ENCODE data around the gene RPL38.
"Not testable (repeated sequence)": the region's sequence is repeated elsewhere in the genome, so short reads cannot be mapped to it uniquely, and the experiment has no call there.

Gene RPL38

GRCh38 chr17:74183411-74183810, 20.1 kb upstream of the RPL38 start:
- no peak for DNase-seq (ENCODE audit: low read depth, low spot score)

- no peak for DNase-seq (ENCODE audit: low read depth, low spot score)
Observed at GRCh38 chr17:74185571-74186185, 17.8 kb upstream of the RPL38 start.

DNA sequence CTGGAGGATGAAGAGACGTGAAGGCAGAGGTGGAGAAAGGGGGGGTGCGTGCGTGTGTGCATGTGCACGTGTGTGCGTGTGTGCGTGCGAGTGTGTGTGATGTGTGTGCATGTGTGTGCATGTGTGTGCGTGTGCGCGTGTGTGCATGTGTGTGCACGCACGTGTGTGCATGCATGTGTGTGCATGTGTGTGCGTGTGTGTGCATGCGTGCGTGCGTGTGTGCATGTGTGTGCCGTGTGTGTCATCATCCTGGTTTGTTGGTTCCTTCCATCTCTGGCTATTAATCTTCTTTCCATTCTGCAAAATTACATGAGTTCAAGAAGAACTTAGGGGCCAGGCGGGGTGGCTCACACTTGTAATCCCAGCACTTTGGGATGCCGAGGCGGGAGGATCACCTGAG, 17.0 kb upstream of the RPL38 start:
- DNase-seq (ENCODE audit: low read depth, low spot score) = no peak

DNA sequence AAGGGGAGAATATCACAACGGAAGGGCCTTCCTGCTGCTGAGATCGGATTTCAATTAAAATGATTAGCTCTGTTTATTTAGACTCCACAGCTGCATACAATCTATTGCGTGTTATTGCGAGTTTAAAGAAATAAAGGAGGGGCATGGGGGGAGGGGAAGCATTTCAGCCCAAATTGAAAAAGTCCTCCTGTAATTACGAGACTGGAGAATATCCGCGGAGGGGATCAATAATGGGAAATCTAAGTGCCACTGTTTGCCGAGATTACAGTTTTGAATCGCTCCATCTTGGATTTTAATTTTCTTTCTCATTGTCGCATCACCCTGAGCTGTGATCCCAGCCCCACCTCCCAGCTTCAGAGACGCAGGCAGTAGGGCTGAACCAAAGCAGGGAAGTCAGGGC, 15.7 kb upstream of the RPL38 start:
- DNase-seq (ENCODE audit: low read depth, low spot score) = no peak

- not testable (repeated sequence) for DNase-seq (ENCODE audit: low read depth, low spot score)
Observed at GRCh38 chr17:74188687-74189086, 14.8 kb upstream of the RPL38 start.

- DNase-seq (ENCODE audit: low read depth, low spot score) = no peak
Observed at GRCh38 chr17:74190154-74190553, 13.3 kb upstream of the RPL38 start.

GRCh38 chr17:74190807-74191406, 12.6 kb upstream of the RPL38 start:
- DNase-seq (ENCODE audit: low read depth, low spot score) = no peak

DNA sequence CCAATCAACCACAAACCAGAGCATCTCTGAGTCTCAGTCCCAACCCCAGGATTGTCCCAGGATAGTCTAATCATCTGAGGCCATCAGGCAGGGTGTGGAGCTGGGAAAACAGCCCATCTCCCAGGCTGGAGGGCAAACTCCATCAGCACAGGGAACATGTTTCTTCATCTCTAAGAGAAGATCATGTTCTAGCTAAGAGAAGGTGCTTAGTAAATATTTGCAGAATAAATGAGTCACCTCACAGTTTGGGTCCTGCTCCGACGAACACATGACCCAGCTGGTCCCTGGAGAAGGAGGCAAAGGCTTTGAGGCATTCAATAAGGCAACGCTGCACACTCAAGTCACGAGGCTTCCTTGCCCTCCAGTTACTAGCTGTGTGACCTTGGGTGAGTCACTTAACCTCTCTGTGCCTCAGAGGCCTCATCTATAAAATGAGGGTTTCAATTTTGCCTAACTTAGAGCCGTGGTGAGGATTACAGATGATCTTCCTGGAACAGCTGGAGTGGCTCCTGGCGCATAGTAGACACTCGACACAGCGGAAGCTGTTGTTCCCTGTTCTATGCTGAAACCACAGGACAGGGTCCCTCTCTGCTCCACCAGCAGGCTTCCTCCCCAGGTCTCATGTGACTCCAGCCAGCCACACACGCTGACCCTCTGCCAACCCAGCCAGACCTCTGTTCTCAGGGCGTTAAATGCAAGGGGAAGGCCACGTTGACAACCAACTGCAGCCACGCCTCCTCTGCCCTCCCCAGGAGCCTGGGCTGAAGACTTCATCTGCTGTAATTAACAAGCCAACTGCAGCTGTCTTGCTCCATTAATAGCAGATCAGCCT, 10.3 kb upstream of the RPL38 start:
- DNase-seq (ENCODE audit: low read depth, low spot score) = no peak

GRCh38 chr17:74194682-74195081, 8.8 kb upstream of the RPL38 start:
- no peak for DNase-seq (ENCODE audit: low read depth, low spot score)

- DNase-seq (ENCODE audit: low read depth, low spot score) = no peak
Observed at GRCh38 chr17:74196541-74197317, 6.7 kb upstream of the RPL38 start.

DNA sequence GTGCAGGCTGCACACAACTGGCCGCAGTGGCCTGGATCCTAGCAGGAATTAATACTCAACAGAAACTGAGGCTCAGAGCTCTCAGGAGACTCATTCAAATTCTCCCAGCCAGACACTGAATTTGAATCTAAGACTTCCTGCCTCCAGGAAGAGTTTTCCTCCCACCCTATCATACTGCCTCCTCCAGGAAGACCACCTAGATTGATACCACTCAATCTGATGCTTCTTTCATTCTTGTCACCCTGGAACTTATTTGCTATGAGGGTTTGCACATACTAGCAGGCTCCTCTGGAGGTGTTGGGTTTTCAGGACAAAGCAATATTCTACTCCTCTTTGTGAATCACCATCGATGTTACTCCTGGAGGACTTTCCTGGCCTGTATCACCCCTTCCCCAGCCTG, 5.7 kb upstream of the RPL38 start:
- no peak for DNase-seq (ENCODE audit: low read depth, low spot score)

DNA sequence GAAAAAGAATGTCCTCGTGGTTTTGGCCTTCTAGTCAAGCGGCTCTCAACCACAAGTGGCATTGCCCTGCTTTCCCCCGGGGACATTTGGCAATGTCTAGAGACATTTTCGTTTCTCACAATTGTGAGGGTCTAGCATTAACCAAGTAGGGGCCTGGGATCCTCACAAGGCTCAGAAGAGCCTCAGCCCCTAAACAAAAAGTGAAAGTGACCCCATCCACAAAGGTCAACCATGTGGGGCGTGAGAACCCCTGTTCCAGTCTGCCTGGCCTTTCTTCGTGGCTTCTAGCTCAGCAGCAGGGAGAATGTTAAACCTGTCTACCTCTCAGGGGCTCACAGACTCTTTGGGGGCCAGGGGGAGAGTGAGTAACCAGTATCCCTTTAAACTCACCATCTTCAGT, 4.8 kb upstream of the RPL38 start:
- no peak for DNase-seq (ENCODE audit: low read depth, low spot score)

- no peak for DNase-seq (ENCODE audit: low read depth, low spot score)
Observed at GRCh38 chr17:74199306-74200092, 4.0 kb upstream of the RPL38 start.

GRCh38 chr17:74200112-74200511, 3.4 kb upstream of the RPL38 start:
- no peak for DNase-seq (ENCODE audit: low read depth, low spot score)

- DNase-seq (ENCODE audit: low read depth, low spot score) = no peak
Observed at GRCh38 chr17:74201250-74201649, 2.2 kb upstream of the RPL38 start.

- DNase-seq (ENCODE audit: low read depth, low spot score) = no peak
Observed at GRCh38 chr17:74201948-74202347, 1.5 kb upstream of the RPL38 start.

DNA sequence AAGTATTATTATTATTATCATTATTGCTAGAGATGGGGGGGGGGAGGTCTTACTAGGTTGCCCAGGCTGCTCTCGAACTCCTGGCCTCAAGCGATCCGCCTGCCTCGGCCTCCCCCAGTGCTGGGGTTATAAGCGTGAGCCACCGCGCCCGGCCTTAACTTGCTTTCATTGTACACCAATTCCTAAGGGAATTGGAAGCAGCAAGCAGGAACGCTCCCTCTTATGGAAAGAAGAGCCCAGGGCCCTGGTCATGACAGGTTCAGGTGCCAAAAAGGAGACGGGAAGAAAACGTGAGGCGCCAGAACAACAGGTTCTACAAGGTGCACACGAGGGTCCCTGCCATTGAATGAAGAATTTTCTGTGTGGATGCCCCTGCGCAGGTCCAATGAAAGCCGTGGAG, 540 bp upstream of the RPL38 start:
- DNase-seq (ENCODE audit: low read depth, low spot score) = no peak

- DNase-seq (ENCODE audit: low read depth, low spot score) = no peak
Observed at GRCh38 chr17:74204474-74204873, 996 bp downstream of the RPL38 start.

DNA sequence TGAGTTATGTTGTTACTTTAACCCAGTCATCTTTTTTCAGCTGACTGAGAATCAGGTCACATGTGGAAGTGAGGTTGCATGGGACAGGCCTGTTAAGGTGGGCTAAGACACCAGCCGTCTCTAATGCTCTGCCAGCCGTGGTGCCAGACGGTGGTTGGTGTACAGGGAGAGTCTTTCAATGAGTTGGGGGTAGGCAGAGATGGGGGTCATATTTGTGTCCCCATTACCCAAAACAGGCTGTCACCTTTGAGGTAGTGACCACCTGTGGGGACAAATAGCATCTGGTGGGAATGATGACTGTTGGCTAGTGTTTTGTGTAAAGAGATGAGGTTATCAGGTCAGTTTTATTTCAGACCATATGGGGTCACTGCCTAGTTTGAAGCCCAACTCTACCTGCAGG, 1.8 kb downstream of the RPL38 start:
- DNase-seq (ENCODE audit: low read depth, low spot score) = no peak

DNA sequence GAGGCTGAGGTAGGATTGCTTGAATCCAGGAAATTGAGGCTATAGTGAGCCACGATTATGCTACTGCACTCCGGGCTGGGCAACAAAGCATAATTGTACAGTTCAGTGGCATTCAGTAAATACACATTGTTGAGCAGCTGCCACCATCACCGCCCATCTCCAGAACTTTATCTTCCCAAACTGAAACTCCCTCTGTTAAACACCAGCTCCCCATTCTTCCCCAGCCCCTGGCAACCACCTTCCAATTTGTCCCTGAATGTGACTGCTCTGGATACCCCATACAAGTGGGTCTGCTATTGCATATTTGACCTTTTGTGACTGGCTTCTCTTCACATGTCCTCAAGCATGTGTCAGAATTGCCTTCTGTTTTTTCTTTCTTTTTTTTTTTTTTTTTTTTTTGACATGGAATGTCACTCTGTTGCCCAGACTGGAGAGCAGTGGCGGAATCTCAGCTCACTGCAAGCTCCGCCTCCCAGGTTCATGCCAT, 2.9 kb downstream of the RPL38 start:
- DNase-seq (ENCODE audit: low read depth, low spot score) = no peak
